Stimulated activated CD4-positive, alpha-beta T cell treated with anti-CD3 and anti-CD28 coated beads, TNF-alpha, amount 100 ng/mL, for 1 hour (primary cell): ENCODE results near the gene SRSF9.
A peak's percentile ranks its signal among the peaks of the same experiment; 100 is the strongest.
"Not testable (repeated sequence)": the region's sequence is repeated elsewhere in the genome, so short reads cannot be mapped to it uniquely, and the experiment has no call there.

Experiments used
- DNase-seq, 3 donors: peaks; one replicate each; pipeline ENCODE4 v3.0.0-alpha.2; 2020; ENCODE audit warnings: low read depth in 3 of 3, low spot score in 1 of 3

Gene SRSF9

GRCh38 chr12:120453060-120453750 is 16.3 kb downstream of the SRSF9 start:
- DNase-seq, result no peak

GRCh38 chr12:120452524-120452923 is 17.0 kb downstream of the SRSF9 start:
- DNase-seq, result not testable (repeated sequence)

GRCh38 chr12:120447992-120448391 is 21.6 kb downstream of the SRSF9 start:
- no peak for DNase-seq

GRCh38 chr12:120446844-120447178 is 22.7 kb downstream of the SRSF9 start:
- not testable (repeated sequence) for DNase-seq

- peak; percentile 46 to 88 (median 67) for DNase-seq
Observed at GRCh38 chr12:120445911-120446843, 23.4 kb downstream of the SRSF9 start, which contains the start of the genes GATC and TRIAP1. Gene GATC (plus strand): TSS chr12:120446444. CDS start chr12:120446481, 37 bp downstream. Gene TRIAP1 (minus strand): TSS chr12:120446384. CDS start chr12:120446372, 12 bp downstream.

- no peak for DNase-seq
Observed at GRCh38 chr12:120444676-120445075, 24.9 kb downstream of the SRSF9 start.

- peak; percentile 43 to 50 (median 45) for DNase-seq
Observed at GRCh38 chr12:120439646-120440247, 29.8 kb downstream of the SRSF9 start.

GRCh38 chr12:120438495-120439198 is 30.9 kb downstream of the SRSF9 start:
- DNase-seq, result no peak

GRCh38 chr12:120437735-120438494 is 31.6 kb downstream of the SRSF9 start, which contains the start of gene COX6A1:
Gene COX6A1 (plus strand): TSS chr12:120438113. CDS start chr12:120438127, 14 bp downstream.
- peak; percentile 92 to 96 (median 93) for DNase-seq

- no peak for DNase-seq
Observed at GRCh38 chr12:120432772-120433525, 36.6 kb downstream of the SRSF9 start.

- DNase-seq, result no peak
Observed at GRCh38 chr12:120429368-120429767, 40.2 kb downstream of the SRSF9 start.

- DNase-seq, result no peak
Observed at GRCh38 chr12:120428597-120429229, 40.8 kb downstream of the SRSF9 start.

GRCh38 chr12:120425797-120426196 is 43.8 kb downstream of the SRSF9 start:
- no peak for DNase-seq

GRCh38 chr12:120422892-120423456 is 46.6 kb downstream of the SRSF9 start:
- no peak for DNase-seq

- no peak for DNase-seq
Observed at GRCh38 chr12:120421701-120422100, 47.8 kb downstream of the SRSF9 start.

- DNase-seq, result no peak
Observed at GRCh38 chr12:120417917-120418580, 51.5 kb downstream of the SRSF9 start.

GRCh38 chr12:120416490-120417216 is 52.9 kb downstream of the SRSF9 start:
- no peak for DNase-seq
